Glomerular visceral epithelial cell (primary cell): ENCODE data around the gene PALM3.
"Not testable (repeated sequence)": the region's sequence is repeated elsewhere in the genome, so short reads cannot be mapped to it uniquely, and the experiment has no call there.

Experiments
- DNase-seq: peaks from one replicate; pipeline ENCODE4 v3.0.0-alpha.2; 2016; ENCODE audit errors: extremely low spot score

The PALM3 gene

DNA sequence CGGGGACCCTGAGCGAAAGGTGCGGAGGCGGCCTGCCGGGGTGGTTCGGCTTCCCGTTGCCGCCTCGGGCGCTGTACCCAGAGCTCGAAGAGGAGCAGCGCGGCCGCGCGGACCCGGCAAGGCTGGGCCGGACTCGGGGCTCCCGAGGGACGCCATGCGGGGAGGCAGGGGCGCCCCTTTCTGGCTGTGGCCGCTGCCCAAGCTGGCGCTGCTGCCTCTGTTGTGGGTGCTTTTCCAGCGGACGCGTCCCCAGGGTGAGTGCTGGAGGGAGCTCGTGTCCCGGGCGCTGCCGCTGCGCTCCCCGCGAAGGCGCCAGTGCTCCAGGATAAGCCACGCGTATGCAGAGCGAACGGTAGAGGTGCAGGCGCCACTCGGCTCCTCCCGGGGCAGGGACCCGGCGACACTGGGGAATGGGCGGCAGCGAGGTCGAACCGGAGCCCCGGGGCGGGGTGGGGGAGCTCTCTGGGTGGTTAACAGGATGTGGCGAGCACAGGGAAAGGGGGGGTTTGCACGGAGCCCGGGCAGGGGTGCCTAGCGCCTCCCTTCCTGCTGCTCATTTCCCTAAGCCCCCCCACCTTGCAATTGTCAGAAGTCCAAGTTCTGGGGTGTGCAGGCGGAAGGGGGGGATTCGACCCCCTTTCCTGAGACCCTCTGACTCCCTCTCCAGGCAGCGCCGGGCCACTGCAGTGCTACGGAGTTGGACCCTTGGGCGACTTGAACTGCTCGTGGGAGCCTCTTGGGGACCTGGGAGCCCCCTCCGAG is 30.0 kb downstream of the PALM3 start, which contains the start of gene IL27RA:
IL27RA (plus strand) TSS at position 44 of the 762 bp plus-strand sequence; CDS start at position 155, 111 bp downstream.
- DNase-seq, result peak; percentile 54

DNA sequence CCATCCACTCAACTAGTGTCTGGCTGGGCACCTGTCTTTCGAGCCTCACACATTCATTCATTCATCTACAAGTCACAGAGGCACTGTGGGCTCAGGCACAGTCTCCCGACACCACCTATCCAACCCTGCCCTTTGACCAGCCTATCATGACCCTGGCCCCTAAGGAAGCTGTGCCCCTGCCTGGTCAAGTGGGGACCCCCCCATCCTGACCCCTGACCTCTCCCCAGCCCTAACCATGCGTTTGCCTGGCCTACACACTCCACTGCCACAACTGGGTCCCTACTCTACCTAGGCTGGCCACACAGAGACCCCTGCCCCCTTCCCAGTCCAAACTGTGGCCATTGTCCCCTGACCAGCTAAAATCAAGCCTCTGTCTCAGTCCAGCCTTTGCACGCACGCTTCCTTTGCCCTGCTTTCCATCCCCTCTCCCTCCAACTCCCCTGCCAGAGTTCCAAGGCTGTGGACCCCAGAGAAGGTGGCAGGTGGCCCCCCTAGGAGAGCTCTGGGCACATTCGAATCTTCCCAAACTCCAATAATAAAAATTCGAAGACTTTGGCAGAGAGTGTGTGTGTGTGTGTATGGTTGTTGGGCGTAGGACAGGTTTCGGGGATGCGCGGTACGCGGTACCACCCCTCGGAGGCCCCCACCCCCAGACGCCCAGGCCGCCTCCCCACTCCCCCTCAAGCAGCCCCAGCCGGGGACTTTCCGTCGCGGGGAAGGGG is 30.7 kb downstream of the PALM3 start:
- no peak for DNase-seq

DNA sequence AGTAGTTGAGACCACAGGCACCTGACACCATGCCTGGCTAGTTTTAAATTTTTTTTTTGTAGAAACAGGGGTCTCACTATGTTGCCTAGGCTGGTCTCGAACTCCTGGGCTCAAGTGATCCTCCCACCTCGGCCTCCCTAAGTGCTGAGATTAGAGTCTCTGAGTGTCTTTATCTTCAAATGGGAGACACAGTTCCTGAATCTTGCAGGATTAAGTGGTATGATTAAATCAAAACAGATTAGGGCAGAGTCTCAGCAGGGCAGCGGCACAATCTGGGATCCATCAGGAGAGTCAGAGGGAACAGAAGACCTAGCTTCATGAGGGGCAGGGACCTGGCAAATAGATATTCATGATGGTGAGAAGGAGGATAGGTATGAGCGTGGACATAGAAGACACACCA is 33.0 kb downstream of the PALM3 start:
- DNase-seq, result no peak

DNA sequence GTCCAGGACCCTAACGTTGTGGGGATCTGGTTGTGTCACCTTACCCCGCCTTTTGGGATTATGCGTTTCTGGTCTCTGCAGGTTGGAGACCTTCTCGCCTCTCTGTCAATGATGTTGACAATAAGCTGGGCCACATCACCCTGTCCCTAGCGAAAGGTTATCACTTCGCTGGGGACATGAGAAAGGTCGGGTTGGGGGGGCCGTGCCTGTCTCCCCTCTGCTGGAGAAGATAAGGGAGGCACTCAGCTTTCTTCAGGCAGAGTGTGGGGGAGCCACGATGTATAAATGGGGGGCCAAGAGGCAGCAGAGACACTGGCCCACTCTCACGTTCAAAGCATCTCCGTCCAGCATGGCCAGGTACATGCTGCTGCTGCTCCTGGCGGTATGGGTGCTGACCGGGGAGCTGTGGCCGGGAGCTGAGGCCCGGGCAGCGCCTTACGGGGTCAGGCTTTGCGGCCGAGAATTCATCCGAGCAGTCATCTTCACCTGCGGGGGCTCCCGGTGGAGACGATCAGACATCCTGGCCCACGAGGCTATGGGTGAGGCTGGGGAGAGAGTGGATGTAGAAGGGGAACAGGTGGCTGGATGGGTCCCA is 33.9 kb downstream of the PALM3 start, which contains the start of gene RLN3:
RLN3 (plus strand) TSS at position 293 of the 595 bp plus-strand sequence; CDS start at position 350, 57 bp downstream.
- DNase-seq, result no peak

DNA sequence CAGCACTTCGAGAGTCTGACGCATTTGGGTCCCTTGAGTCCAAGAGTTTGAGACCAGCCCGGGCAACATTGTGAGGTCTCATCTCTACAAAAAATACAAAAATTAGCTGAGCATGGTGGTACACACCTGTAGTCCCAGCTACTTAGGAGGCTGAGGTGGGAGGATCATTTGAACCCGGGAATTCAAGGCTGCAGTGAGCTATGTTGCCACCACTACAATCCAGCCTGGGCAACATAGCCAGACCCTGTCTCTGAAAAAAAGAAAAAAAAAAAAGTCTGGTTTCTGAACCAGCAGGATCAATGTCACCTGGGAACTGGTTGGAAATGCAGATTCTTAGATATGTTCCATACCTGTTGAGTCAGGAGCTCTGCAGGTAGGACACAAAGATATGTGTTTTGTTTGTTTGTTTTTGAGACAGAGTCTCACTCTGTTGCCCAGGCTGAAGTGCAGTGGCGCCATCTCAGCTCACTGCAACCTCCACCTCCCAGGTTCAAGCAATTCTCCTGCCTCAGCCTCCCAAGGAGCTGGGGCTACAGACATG is 35.2 kb downstream of the PALM3 start:
- not testable (repeated sequence) for DNase-seq

DNA sequence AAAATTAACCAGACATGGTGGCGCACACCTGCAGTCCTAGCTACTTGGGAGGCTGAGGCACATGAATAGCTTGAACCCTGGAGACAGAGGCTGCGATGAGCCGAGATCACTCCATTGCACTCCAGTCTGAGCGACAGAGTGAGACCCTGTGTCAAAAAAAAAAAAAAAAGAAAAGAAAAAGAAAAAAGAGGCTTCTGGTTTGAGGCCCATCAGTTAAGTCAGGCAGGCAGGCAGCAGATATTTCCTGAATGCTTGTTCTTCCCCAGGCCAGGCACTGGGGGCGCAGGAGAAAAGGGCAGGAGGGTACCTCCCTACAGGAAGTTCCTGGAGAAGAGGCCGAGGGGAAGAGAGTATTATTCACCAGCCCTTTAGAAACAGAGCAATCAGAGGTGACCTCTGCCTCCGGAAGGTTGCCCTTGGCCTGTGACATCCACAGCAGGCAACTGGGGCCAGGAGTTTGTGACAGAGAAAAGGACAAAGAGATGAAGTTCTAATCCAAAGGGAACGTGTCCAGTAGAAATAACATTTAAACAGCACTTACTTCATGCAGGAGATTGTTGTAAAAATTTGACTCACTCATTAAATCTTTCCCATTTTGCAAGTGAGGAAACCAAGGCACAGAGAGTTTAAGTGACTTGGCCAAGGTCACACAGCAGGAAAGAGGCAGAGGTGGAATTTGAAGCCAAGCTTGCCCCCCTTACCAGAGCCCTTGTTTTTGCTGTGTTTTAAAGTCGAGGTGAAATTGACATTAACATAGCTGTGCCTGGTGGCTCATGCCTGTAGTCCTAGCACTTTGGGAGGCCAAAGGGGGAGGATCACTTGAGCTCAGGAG is 38.3 kb downstream of the PALM3 start:
- DNase-seq, result peak; percentile 66

DNA sequence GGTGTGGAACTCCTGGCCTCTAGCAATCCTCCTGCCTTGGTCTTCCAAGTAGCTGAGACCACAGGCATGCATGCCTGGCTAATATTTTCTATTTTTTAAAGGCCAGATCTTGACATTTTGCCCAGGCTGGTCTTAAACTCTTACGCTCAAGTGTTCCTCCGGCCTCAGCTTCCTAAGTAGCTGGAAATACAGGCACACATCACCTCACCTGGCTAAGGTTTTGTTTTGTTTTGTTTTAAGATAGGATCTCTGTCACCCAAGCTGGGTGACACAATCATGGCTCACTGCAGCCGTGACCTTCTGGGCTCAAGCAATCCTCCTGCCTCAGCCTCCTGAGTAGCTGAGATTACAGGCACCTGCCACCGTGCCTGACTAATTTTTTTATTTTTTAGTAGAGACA is 39.4 kb downstream of the PALM3 start:
- DNase-seq, result no peak

DNA sequence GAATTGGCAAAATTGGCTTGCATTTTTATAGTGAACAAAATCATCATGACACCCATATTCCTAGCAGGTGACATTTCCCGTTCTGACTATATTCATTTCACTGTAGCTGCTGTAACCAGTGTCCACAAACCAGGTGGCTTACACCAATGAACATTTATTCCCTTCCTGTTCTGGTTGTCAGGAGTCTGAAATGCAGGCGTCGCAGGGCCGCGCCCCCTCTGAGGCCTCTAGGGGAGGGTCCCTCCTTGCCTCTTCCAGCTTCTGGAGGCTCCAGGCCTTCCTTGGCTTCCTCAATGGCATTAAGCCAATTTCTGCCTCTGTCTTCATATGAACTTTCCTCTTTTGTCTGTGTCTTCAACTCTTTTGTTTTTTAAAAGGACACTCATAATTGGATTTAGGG is 40.4 kb downstream of the PALM3 start:
- no peak for DNase-seq

DNA sequence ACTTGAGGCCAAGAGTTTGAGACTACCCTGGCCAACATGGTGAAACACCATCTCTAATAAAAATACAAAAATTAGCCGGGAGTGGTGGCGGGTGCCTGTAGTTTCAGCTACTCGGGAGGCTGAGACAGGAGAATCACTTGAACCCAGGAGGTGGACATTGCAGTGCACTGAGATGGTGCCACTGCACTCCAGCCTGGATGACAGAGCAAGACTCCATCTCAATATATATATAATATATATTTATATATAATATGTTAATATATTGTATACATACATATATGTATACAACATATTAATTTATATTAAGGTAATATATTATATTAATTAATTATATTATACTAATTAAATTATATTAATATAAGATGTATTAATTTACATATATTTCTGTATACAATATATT is 42.1 kb downstream of the PALM3 start:
- not testable (repeated sequence) for DNase-seq

DNA sequence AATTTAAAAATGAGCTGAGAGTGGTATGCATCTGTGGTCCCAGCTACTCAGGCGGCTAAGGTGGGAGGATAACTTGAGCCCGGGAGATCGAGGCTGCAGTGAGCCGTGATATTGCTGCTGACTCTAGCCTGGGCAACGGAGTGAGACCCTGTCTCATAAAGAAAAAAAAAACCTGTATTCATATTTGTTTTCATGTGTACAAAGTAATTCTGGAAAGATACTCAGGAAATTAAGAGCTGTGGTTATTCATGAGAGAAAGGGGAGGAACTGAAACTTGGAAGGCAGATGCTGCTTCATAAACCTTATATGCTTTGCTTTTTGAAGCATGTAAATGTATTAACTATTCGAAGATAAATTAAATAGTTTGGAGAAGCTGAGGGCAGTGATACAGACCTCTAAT is 42.8 kb downstream of the PALM3 start:
- no peak for DNase-seq

DNA sequence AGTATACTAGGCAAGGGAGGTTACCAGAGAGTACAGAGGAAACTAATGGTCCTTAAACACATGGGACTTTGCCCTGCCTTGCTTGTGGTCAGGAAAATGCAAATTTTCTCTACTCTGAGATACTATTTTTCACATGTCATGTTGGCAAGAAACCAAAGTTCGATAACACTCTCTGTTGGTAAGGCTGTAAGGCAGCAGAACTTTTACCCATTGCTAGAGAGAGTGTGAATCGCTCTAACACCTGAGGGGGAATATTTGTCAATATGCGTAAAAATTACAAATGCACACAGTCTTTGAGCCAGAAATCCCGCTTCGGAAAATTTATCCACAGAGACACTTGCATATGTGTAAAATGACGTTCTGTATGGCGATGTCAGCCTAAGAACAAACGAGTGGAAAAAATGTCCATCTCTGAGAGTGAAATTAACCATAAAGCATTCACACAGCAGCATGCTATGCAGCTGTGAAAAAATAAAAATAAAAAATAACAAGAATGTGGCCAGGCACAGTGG is 46.3 kb downstream of the PALM3 start:
- DNase-seq, result peak; percentile 37

DNA sequence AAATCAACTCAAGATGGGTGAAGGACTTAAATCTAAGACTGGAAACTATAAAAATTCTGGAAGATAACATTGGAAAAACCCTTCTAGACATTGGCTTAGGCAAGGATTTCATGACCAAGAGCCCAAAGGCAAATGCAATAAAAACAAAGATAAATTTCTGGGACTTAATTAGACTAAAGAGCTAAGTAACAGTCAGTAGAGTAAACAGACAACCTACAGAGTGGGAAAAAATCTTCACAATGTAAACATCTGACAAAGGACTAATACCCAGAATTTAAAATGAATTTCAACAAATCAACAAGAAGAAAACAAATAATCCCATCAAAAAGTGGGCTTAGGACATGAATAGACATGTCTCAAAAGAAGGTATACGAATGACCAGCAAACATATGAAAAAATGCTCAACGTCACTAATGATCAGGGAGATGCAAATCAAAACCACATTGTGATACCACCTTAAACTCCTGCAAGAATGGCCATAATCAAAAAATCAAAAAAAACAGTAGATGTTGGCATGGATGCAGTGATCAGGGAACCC is 49.4 kb downstream of the PALM3 start:
- DNase-seq, result no peak

DNA sequence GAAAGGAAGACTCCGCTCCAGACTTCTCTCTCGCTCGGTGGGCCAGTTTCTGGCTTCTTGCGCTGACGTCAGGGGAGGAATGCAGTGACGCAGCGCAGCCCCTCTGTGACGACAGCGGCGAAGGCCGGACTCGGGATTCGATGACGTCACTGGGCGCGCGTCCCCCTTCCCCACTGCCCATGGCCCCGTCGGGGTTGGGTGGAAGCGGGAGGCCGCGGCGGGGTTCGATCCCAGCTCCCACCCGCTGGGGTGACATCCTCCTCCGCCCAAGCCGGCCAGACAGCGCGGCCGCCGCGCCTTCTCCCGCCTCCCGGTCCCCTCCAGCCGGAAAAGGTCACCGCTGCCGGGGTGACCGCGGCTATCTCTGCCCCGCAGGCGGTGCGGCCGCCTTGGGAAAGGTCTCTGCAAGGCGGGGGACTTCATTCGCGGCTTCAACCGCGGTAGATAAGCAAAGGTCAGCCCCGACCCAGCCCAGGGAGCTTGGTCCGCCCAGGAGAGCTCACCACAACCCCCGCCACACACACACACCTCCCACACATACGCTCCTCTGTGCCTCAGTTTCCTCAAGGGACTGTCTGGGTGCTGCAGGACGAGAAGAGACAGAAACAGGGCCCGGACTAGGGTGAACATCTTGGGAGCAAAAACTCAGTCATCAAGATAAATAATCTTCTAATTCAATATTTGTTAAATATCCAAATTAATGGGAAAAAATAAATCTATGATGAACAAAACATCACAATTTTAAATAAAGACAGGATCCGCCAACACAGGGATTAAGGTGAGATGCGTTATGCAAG is 54.9 kb downstream of the PALM3 start:
- no peak for DNase-seq

DNA sequence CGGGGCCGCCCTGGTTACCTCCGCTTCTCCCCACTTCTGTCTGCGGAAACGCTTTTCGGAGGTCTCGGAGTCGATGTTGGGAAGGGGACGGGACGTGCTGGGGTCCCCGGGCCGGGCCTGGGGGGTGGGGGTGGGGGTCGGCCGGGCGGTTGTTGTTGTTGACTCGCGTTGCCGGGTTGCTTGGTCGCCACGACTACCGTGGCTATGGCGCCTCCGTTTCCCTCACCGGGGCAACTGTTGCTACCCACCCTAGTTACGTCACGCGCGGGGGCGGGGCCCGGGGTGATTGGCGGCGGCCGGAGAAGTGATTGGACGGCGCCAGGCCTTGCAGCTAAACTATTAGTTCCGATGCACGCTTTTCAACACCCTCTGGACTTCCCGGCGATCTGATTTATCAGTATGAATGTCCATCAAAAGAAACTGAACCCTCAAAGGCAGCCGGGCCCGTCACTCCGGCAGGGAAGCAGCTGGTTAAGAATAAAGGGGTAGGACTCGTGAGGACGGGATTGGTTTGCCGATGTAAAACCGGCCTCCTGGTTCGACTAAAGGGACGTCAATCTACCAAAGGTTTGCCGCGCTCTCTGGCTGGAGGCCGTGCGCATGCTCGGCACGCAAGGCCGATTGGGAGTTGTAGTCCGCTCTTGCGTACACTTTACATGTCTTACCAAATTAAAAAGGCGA is 55.7 kb downstream of the PALM3 start, which contains the start of gene RFX1:
RFX1 (minus strand) TSS at position 236 of the 681 bp plus-strand sequence. CDS start 12,477 bp downstream, outside the sequence.
- DNase-seq, result peak; percentile 100

DNA sequence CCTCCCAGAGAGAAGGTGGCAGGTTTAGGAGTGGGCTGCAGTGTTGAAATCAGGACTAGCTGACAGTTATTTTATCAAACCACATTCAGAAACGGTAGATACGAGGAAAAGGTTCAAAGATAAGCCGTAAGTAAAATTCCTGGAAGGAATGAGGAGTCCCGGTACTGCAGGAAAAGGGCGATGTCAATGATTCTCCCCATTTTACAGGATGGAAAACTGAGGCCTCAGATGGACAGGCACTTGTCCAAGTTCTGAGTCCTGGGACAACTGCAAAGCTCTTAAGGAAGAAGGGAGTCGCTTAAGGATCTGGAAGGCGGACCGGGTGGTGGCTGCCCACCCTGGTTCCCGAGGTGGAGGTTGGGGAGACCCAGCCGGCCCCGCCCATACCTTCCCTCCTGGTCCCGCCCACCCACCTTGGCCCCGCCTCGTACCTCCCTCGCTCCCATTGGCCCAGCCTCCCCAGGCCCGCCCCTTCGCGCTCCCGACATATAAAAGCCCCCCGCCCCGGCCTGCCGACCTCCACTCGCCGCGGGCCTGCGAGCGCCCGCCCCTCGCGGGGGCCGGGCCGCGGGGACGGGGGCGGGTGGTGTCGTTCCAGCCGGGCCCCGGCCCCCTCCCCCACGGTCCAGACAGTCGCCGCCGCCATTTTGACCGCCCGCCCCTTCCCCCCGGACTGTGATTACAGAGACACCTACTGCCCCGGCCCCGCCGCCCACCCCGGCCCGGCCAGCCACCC is 56.4 kb downstream of the PALM3 start:
- peak; percentile 93 for DNase-seq

DNA sequence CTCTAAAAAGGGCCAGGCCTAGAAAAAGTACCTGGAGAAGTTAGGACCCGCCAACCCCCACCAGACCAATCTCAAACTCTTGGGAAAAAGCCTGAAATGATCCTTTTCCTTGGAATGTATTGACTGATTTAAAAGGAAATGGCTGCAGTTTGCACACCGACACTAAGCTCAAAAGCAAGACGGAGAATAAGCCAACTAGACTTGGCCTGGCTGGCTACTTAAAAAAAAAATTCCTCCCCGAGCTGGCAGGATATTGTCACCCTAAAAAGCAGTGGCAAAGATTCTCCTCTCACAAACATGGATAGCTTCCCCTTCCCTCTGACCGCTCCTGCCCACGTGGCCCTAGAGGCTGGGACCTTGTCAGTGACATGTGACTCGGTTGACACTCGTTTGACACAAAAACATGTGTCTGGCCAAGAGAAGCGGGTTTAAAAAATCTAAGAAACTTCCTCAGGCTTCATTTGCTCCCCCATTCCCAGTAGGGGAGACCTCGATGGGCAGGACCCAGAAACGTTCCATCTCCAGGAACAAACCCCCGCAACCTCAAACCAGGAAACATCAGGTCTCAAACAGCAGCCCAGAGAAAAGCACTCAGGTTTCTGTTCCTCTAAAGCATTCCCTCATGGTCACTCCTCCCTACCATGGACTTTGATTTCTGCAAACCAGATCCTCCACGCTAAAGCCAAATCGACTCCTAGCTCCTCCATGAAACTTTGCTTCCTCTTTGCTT is 57.1 kb downstream of the PALM3 start:
- no peak for DNase-seq
